Measurements from ENCODE around the gene CAMTA1.

The CAMTA1 gene

DNA sequence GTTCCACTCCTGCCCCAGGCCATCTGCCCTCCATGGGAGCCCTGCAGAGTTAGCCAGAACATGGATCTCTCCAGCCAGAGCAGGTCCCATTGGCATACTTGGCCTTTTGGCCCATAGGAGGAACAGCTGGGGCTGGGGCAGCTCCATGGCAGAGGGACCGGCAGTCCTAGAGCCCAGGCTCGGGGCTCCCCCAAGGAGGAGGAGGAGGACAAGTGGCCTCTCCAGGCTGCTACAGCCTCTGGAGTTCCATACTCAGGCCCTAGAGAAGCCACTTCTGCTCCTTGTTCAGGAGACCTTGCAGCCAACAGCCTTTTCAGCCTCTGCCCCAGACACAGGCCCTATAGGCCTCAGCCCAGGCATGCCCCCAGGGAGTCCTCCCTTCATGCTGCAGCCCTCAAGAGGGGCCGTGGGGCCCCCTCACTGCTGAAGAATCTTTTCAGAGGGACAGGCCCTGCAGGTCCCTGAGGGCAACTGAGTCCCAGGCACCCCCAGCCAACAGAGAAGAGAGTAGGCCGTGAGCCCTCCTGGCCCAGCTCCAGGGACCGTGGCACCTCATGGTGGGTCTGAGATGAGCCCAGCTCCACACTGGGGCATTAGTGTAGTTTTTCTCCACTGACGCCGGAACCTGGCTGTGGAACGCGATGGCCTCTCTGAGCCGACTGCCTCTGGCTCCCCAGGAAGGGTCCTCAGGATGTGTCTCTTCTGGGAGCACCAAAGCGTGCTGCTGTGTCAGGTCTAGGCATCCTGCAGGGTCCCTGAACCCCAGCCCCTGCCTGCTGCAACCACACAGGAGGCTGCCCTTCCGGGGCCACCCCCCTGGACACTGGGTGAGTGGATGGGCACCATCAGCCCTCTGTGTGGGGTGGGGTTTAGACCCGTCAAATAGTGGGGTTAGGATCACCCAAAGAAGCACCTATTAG is 688.2 kb downstream of the CAMTA1 start:
- DNase-seq = no peak

DNA sequence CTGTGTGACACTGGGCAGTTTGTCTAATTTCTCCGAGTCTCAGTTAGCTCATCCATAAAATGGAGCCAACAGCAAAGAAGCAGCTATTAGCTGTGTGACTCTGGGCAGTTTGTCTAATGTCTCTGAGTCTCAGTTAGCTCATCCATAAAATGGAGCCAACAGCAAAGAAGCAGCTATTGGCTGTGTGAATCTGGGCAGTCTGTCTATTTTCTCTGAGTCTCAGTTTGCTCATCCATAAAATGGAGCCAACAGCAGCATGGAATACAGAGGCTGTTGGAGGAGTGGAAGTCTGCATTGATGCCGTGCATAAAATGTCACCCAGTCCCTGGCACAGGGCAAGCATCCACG is 688.9 kb downstream of the CAMTA1 start:
- no peak for DNase-seq

DNA sequence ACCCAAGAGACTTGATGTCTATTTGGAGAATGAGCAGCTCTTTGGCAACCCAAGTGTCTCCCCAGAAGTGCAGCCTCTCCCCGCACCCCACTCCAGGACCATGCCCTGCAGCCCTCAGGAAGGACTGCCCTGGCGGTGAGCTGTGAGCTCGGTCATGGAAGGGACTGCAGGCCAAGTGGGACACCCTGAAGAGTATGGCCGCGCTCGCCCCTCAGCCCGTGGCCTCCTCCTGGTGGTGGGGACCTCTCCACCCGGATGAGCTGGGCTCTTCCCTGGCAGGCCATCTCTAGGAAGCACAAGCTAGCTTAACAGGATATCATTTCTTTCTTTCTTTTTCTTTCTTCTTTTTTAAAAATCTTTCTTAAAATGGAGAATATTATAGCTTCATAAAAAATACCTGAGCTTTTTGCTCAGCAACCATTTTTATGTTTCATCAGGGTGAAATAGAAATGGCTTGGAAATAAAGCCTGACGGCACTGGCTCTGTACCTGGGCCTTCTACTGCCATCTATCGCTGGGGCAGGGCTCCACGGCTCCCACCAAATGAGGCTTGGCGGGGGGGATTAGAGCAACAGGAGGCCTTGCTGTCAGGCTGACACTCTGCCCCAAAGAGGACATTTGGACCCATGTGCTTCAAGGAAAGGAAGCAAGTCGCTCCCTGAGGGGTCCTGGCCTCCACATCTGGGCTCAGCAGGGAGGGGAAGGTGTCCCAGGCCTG is 689.7 kb downstream of the CAMTA1 start:
- no peak for DNase-seq

DNA sequence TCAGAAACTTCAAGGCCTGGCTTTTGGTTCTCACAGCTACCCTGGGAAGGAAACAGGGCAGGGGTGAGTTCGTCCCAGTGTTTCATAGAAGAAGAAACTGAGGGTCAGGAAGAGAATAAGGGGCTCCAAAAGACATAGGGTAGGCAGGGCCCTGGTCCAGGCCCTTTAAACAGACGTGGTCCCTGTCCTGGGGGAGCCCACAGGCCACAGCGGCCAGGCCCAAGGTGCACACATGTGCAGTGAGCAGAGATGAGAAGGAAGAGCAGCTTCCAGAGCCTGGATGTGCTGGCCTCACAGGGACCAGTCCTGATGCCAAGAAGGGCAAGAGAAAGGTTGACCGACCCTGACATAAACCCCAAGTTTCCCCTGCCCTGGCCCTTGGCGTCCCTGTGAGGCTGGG is 690.4 kb downstream of the CAMTA1 start:
- no peak for DNase-seq

DNA sequence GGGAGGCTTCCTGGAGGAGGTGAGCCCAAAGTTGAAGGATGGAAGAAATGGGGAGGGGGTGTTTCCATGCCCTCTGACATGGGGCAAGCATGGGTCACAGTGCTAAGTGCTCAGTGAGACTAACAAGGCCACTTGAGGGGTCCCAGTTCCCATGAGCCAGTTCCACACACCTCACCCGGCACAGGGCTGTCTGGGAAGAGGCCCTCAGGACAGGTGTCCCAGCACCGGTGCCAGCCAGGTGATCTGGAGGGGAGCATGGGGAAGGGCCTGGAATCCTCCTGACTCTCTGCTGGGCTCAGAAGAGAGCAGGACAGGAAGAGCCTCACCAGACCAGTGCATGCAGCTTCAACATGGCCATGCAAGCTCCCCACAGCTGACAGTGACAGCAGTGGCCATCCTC is 691.1 kb downstream of the CAMTA1 start:
- no peak for DNase-seq

DNA sequence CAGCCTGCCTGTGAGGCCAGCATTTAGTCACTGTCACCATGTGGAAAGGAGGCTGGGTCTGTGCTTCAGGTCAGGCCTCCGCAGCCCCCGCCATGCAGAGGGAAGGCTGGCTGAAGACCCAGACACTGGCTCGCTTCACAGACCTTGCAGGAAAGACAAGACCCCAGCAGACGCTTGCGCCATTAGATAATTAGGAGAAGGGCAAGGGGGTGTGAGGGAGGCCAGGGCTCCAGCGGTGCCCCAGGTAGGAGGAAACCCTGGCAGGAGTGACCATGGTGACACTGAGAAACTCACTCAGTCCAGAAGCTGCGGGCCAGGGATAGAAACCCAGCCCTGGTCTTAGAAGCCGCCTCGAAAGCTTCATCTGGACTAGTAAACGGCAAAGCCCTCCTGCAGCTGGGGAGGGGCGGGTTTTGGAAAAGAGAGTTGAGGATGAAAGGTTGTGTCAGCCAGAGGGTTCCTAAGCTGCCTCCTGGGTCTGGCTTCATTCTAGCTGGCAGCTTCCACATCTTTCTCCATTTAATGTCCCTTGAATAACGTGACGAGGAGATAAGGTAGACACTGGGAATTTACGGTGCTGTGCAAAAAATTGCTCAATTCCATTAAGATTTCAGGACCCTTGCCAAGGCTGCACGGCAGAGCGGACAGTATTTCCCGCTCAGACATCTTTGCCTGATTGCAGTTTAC is 691.8 kb downstream of the CAMTA1 start:
- DNase-seq = no peak

DNA sequence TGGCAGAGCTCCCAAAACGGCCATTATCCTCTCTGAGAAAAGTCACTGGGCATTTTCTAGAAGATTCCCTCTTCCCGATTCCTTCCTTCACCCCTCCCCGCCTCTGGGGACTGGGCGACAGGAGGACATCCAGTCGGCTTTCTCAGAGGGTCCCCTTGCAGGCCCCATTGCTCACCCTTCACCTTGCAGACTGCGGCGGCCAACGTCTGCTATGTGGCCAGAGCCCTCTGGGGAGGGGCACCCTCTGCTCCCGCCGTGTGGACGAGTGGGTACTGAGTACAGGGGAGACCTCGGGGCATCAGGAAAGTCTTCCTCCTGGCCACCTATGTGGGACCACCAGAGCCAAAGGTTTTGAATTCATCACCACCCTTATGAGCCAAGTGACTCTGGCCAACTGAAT is 692.3 kb downstream of the CAMTA1 start:
- no peak for DNase-seq

DNA sequence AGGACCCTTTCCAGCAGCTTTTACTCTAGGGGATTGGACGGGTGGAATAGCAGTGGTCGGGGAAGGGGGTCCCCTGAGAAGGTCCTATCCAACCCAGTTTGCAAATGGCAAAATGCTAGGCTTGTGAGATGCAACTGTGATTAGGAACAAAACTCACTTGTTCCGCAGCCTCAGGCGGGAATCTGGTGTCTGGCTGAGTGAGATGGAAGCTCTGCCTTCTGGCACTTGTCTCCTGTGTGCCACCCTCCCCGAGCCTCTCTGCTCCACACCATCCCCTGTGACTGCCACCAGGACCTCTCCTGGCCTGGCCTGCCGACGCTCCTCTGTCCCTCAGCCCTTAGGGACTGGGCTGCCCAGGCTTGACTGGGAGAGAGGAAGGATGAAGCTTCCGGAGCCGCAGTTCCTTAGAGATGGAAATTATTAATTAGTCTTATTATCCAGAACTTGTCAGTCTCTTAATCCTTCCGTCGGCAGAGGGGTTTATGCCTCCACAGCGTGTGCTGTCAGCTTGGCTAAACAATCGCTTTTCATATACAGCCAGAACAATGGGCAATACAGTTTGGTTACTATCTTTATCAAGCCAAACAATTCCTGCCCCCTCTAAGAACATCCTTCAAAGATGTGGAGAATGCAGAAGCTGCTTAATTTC is 693.0 kb downstream of the CAMTA1 start:
- DNase-seq = no peak

DNA sequence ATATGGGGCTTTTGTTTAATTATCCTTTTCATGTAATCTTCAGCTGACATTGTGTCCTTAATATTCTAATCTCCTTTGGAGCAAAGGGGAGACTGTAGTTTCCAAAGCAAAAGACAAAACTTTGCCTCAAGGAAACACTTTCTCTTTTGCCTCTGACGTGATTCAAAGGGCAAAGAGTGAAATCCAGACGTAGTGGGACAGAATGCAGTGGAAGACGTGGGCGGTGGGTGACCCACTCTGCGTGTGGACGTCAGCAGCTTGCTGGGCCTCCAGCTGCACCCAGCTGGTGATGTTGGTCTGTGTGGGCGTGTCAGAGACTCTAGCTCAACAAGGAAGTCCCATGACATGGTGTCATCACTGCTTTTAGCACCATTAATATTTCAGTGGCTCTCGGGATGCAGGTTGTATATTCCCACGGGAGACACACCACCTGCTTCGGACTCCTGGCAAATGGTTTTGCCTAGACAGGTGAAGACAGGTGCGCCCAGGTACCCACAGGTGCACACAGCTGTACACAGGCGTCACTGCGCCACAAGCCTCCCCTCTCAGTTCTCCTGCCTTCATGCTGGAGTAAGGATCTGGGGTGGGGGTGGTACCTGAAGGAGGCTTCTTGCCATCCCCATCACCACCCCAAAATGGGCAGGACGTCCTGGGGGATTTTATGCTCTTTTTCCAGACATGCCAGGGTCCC is 693.7 kb downstream of the CAMTA1 start:
- no peak for DNase-seq

DNA sequence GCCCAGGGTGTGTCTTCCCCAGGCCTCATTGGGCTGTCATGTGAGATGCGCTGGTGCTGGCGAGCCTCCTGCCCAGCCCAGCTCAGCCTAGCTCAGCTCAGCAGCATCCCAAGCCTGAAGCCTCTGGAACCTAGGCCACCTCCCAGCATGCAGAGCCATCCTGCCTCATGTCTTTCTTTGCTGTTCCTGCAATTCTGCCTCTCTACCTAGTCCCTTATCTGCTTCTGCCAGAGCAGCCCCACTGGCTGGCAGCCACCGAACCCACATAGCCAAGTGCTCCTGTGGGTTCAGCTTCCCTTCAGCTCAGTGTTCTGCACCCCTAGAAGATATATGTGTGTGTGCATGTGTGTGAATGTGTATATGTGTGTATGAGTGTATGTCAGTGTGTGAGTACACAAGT is 694.3 kb downstream of the CAMTA1 start:
- no peak for DNase-seq

DNA sequence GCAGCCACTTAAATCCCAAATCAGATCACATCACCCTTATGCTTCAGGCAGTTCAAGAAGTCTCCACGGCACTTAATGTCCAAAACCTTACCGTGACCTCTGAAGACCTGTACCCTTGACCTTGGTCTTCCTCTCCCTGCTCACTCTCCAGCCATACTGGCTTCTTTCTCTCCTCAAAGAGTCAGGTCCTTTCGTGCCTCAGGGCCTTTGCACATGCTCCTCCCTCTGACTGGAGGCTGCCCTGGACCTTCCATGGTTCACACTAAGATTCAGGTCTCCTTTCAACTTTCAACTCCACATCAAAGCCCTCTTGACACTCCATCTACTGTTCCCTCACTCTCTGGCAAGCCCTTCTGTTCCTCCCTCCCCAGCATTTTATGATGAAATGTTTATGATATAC is 695.9 kb downstream of the CAMTA1 start:
- DNase-seq = no peak

DNA sequence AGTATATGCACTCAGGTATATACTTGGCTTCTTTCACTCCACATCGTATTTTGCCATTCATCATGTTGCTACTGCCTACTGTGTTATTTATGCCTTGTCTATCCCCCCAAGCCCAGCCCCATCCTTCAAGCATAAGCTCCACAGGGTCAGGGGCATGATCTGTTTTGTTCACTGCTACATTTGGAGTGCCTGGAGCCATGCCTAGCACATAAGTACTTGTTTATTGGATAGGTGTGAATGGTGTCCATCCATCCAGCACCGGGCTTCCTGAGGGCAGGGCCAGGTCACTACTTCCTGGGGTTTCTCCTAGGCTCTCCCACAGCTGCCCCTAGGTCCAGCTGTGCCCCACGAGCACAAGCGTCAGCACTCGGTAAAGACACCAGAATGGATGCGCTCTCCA is 696.8 kb downstream of the CAMTA1 start:
- no peak for DNase-seq

DNA sequence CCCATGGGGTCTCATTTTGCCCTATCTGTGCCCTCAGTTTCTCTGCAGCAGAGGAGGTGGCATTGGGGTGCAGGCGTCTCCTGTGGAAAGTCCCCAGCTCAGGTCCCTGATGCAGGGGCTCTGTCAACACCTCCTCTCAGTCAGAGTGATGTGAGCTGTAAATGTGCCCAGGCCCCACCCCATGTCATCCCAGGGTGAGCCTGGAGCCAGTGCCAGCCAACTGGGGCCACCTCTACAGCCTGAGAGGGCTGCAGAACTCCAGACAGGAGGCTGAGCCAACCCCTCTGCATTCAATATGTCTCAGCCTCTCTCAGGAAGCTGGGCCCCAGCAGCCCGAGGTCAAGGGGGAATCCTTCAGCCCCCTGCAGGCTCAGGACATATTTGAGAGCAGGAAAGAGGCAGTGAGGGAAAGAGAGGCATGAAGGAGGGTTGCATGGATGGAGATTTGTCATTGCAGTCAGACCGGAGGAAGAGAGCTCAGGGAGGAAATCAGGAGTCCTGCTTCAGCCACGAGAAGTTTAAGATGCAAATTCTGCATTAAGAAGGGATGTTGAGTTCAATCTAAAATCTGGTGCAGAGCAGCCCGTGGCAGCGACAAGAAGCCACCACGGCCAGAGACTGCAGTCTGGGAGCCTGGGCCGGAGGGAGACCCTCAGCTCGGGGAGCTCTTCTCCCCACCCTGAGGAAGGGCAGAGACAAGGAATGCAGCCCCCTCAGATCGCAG is 697.7 kb downstream of the CAMTA1 start:
- no peak for DNase-seq

DNA sequence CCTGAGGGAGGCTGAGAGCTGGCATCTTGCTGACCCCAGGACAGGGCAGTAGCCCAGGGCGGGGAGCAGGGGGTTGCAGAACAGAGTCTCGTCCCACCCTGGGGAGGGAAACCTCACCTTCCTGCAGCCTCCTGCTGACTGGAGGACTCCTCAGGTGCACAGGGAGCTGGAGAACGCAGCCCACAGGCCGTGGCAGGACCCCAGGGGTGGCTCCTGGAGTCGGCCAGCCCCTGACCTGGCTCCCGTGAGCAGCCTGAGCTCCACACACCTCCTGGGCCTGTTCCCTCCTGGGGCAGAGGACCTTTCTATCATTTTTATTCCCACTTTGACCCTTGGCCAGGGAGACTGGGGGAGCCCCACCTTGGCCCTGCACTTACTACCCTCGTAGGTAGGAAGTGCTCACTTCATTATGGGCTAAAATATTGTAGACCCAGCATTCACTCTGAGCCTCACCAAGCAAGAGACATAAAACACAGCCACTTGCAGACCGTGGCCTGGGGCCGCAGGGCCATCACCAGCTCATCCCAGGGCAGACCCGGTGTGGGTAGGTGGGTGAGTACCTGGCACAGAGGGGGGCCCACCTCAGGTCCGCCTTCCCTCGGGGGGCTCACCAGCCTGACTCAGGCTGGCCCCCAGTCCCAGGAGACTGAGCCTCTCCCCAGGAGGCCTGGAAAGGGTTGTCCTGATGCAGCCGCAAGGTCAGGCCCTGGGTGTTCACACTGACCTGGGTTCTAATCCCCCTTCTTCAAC is 698.6 kb downstream of the CAMTA1 start:
- DNase-seq = no peak

DNA sequence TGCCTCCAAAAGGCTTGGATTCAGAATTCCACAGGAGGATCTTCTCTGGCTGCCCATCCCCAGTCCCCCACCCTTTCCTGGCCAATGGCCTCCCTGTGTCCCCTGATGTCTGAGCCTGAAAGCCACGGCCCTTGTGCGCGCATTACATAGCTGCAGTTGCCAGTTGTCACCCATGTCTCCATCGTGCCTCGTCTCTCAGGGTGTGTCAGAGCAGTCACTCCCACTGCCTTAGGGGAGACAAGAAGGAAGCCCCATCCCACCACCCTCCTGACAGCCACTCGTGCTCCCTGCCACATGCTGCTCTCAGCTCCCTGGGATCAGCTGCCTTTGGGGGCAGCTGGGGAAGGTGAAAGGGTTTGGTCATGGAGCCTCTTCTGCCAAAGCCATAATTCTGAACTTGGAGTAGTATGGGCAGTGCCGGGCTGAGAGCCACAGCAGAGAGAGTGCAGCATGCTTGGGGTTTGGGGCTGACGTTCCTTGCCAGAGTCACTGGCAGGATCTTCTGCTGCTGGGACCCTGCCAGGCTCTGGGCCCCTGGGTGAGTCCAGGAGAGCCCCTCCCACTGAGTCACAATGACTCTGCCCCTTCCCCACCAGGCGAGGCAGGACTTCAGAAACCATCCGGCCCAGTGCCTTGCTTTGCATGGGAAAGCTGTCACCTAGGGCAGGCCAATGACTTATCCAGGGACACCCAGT is 700.0 kb downstream of the CAMTA1 start:
- DNase-seq = no peak

DNA sequence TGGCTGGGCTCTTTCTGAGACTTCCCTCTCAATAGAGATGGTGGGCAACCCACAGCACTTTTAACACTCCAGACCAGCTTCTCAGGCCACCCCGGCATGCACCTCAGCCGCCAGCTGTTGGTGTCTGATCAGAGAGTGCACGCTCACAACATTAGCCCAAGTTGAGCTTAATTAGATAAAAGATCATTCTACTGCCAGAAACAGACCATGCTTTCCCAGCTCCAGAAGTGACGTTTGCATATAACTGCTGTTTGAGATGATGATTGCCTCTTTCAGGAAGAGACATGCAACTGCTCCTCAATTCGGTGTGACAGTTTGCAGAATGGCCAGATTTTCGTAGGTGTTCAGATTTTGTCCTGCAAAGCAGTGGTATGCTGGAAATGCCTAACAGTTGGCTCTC is 700.6 kb downstream of the CAMTA1 start:
- DNase-seq = no peak

DNA sequence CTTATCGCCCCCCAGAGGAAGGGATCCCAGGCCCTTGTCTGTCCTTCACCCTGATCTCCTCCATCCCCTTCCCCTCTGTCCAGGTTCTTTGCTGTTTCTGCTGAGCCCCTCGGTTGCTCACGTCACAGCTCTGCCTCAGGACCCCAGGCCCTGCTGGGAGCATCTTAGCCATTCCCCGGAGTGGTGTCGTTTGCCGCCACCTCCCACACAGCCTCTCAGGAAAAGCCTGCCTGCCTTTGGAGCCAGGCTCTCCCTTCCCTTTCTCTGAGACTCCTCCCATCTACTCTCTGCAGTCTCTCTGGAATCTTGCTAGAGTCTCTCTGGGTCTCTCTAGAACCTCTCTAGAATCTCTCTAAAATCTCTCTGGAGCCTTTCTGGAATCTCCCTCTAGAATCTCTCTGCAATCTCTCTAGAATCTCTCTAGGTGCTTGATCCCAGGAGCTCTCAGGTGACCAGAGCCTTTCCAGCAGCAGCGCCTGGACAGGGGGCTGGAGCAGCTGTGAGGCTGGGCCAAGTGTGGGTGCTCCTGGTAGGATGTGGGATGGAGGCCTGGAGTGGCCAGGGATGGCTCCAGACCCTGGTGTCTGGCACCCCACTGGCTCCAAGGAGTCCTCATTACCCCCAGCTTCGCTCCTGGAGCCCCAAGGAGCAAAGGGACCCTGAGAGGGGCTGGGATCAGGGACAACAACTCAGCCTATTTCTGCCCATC is 702.7 kb downstream of the CAMTA1 start:
- no peak for DNase-seq

DNA sequence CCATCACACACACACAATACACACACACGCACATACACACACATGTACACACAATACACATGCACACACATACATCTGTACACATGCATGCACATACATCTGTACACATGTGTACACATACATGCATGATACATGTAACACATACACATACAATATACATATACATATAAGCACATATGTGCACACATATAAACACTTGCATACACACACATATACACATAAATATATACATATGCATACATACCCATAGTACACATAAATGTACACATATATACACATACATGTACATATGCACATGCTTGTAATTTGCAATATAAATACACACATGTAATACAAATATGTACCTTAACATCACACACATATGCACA is 703.2 kb downstream of the CAMTA1 start:
- DNase-seq = no peak

DNA sequence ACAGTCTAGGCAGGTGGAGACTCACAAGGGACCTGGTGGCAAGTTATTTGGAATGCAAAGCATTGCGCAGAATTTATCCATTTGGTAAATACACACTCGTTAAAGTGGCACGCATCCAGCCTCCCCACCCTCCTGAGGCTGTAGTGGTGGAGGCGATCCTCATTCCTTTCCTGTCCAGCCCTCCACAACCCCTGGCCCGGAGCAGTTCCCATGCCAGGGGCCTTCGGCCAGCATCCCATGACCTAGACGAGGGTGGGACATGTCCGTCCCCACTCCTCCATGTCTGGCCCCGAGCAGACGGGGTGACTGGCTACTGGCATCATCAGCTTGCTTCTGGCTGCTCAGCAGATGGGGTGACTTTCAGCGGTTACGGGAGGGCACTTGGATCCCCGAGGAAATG is 704.3 kb downstream of the CAMTA1 start:
- no peak for DNase-seq

DNA sequence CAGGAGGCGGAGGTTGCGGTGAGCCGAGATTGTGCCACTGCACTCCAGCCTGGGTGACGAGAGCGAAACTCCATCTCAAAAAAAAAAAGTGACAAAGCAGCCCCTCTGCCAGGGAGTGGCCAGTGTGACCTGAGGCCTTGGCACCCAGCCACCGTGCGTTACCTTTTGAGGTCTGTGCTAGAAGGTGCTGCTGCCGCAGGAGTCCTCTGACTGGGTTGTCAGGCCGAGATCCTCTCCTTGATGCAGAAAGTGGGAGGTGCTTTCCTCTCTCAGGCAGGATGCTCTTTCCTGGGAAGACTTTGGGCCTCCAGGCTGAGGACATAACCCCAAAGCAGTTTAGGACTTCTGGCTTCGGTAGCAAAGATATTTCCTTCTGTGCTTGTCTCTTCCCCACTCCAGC is 705.3 kb downstream of the CAMTA1 start:
- no peak for DNase-seq

Data from right forelimb (tissue), 1 donor.